HG03135 (cell line): ENCODE measurements around the gene TSEN15.
A peak's percentile ranks its signal among the peaks of the same experiment; 100 is the strongest.

ENCODE experiments used
- ATAC-seq: cut with Tn5 transposase; IDR thresholded peaks from one replicate; pipeline ENCODE4 v1.9.1; 2021; ENCODE audit warnings: mild to moderate bottlenecking, moderate library complexity; ENCODE audit not compliant: unreplicated experiment

TSEN15 gene

GRCh38 chr1:184052194-184052559 lies 647 bp downstream of the TSEN15 start:
- no peak for ATAC-seq

GRCh38 chr1:184052750-184053149 lies 1.2 kb downstream of the TSEN15 start:
- ATAC-seq: no peak

- ATAC-seq: no peak
Measured at GRCh38 chr1:184053881-184054280, 2.4 kb downstream of the TSEN15 start.

DNA sequence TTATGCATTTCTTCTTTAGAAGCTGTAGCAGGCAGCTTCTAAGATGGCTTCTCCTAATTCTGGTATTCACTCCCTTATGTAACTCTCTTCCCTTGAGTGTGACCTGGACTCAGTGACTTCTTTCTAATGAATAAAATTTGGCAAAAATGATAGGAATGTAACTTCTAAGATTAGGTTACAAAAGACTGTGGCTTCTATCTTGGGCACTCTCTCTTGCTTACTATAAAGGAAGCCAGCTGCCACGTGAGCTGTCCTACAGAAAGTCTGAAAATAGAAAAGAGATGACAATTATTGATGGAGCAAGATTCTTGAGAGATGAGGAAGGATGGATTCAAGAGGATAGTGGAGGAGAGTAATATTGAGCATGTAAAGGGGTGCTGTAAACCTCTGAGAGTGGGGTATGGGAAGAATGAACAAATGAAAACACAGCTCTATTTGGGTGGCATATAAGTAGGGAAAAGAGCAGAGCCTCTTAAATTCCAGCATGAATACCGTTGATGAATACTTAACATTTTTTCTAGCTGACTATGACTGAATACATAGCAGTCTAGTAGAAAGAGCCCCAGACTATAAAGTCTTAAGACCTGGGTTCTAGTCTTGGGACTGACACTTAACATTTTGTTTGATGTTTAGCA lies 5.5 kb downstream of the TSEN15 start:
- no peak for ATAC-seq

DNA sequence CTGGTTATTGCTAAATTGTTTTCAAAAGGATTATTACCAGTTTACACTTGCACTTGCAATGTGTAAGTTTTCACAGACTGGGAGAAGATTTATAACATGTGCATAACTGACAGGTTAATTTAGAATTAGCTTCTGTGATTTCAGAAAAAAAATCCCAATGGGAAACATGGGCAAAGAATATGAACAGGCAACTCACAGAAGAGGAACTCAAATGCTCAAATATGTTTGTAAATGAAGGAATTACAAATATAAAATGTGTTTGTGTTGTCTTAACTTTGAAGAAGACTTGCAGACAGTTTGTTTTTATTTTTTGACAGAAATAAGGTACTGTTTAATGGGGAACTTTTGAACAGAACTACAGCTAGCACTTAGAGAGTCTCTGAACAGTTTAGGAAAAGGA lies 8.4 kb downstream of the TSEN15 start:
- no peak for ATAC-seq

GRCh38 chr1:184060316-184060715 lies 8.8 kb downstream of the TSEN15 start:
- no peak for ATAC-seq

GRCh38 chr1:184061396-184062003 lies 10.0 kb downstream of the TSEN15 start:
- no peak for ATAC-seq

GRCh38 chr1:184062640-184063286 lies 11.2 kb downstream of the TSEN15 start:
- ATAC-seq: no peak

DNA sequence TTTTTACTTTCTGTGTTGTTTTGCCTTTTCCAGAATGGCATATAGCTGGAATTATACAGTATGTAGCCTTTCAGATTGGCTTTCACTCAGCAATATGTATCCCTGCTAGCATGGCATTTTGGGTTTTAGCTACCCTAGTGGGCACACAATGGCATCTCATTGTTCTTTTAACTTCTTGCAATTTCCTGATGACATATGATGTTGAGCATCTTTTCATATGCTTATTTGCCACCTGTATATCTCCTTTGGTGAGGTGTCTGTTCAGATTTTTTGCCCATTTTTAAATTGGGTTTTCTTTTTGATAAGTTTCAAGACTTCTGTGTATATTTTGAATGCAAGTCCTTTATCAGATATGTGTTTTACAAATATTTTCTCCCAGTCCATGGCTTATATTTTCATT lies 14.0 kb downstream of the TSEN15 start:
- ATAC-seq: no peak

DNA sequence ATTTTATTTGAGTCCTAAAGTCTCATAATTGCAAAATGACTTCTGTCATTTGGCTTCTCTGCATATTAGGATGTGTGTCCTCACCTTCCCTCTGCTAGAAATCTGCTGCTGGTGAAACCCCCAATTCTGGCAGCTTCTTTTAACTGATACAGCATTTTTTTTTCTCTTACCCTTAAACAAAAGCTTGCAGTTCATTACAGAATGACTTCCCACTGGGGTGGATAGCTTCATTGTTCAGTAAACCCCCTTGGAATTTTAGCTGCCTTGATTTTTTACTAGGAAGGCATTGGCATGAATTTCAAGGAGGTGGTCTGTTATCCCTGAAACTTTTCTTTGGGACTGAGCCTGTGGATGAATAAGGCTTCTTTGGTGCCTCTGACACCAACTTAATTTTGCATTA lies 16.8 kb downstream of the TSEN15 start:
- ATAC-seq: no peak

DNA sequence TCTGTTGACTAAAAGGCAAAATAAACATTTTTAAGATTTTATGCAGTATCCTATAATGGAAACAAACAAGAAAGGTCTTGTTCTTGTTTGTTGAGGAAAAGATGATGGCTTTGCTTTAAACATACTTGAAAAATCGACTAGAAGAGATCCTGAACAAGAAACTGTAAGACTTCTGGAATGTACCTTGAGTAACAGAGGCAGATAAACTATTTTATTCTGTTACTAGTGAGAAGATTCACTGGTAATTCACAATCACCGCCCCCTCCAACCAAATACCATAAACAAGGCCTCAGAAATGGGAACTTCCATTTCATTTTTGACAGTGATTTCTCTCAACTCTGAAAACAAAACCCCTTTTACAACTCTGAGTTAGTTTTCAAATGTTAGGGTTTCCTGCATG lies 18.1 kb downstream of the TSEN15 start:
- ATAC-seq: no peak

- ATAC-seq: no peak
Measured at GRCh38 chr1:184072376-184072775, 20.8 kb downstream of the TSEN15 start.

- ATAC-seq: no peak
Measured at GRCh38 chr1:184074383-184074782, 22.9 kb downstream of the TSEN15 start.

- peak; percentile 54 for ATAC-seq
Measured at GRCh38 chr1:184075055-184076029, 23.8 kb downstream of the TSEN15 start.

- no peak for ATAC-seq
Measured at GRCh38 chr1:184078564-184079249, 27.2 kb downstream of the TSEN15 start.

DNA sequence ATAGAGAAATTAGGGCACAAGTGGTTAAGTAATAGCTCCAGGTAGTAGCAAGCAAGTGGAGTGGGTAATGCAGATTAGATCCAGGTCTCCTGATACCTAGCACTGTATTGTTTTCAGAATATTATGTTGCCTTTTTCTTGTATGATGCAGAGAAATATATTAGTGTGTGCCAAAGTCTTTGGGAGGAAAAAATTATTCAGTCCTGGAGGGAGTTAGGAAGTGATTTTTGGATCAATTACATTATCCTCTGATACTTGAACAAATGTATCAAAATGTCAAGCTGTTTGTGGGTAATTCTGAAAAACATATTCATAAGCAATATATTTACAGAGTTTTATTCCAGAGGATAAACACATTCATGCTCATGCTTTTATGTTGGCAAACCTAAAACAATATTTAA lies 28.8 kb downstream of the TSEN15 start:
- no peak for ATAC-seq

DNA sequence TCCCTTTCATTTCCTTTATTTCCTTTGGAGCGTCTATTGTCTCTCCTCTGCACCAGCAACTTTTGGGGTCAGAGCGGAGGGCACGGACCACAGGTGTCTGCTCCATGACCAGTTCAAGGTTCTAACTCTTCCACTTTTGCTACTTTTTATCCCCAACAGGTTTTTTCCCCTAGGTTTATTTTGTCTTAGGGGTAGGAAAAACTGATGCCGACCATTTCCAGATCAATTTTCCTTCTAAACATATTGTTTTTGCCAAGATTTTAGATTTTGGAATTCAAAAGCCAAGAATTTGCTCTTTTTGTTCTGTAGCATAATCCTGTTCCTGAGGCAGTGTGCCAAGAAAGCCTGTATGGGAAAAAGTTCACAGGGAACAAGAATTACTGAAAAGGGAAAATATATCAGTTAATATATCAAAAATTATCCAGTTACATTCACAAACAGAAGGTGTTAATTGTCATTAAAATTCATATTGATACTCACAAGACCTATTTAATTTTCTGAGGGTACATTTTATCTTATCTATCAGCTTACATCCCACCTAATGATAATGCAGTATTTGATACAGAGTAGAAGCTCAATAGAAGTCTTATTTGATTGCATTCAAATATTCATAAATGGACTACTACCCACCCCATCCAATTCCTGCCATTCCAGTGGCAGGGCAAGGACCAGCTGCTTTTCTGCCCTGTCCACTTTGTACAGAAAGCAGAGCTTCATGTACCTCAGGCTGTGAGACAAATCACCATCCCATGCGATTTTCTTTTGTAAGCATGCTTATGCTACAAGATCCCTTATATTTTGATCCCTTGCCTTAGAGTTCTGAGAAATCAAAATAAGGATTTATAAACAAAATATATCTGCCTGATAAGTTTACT lies 31.2 kb downstream of the TSEN15 start:
- ATAC-seq: no peak

GRCh38 chr1:184085667-184086066 lies 34.1 kb downstream of the TSEN15 start:
- no peak for ATAC-seq

DNA sequence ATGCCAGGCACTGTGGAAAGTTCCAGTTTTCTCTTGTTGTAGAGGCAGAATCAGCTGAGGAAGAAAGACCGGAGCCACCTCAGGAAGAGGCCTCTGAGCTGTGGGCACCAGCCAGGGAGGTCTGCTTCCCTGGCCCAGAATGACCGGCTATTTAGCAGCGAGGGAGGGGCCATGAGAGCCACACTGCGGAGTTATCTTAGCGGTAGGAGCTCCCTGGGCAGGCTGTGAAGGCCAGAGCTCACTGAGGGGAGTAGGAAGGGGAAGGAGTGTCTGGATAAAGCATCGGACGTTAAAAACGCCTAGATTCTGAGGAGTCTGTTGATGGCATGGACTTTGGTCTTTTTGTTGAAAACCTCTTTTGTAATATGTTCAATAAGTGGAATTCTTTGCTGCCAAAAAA lies 36.5 kb downstream of the TSEN15 start:
- ATAC-seq: no peak

GRCh38 chr1:184093071-184093470 lies 41.5 kb downstream of the TSEN15 start:
- ATAC-seq: no peak
